A549 treated with AZD9567 at 1 μM for 4 hours (cell line): ENCODE data around the gene SLCO1A2. TPM values are rescaled to one million over a fixed set of nuclear protein-coding genes. Genes with fewer than 3 reads are reported as not detected.

Source experiments
- total RNA-seq: library from RNA; stranded (reverse); fragments of 200-300 nt; extraction: Qiagen RNA extraction; gene quantifications from 5 replicates; pipeline ENCODE4 v1.2.3, GENCODE V29; 2022; ENCODE audit not compliant: insufficient read depth

SLCO1A2 gene, protein sequence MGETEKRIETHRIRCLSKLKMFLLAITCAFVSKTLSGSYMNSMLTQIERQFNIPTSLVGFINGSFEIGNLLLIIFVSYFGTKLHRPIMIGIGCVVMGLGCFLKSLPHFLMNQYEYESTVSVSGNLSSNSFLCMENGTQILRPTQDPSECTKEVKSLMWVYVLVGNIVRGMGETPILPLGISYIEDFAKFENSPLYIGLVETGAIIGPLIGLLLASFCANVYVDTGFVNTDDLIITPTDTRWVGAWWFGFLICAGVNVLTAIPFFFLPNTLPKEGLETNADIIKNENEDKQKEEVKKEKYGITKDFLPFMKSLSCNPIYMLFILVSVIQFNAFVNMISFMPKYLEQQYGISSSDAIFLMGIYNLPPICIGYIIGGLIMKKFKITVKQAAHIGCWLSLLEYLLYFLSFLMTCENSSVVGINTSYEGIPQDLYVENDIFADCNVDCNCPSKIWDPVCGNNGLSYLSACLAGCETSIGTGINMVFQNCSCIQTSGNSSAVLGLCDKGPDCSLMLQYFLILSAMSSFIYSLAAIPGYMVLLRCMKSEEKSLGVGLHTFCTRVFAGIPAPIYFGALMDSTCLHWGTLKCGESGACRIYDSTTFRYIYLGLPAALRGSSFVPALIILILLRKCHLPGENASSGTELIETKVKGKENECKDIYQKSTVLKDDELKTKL
- 0.06 to 0.17 TPM in 2 of 5 replicates, not detected in the others for total RNA-seq

DNA sequence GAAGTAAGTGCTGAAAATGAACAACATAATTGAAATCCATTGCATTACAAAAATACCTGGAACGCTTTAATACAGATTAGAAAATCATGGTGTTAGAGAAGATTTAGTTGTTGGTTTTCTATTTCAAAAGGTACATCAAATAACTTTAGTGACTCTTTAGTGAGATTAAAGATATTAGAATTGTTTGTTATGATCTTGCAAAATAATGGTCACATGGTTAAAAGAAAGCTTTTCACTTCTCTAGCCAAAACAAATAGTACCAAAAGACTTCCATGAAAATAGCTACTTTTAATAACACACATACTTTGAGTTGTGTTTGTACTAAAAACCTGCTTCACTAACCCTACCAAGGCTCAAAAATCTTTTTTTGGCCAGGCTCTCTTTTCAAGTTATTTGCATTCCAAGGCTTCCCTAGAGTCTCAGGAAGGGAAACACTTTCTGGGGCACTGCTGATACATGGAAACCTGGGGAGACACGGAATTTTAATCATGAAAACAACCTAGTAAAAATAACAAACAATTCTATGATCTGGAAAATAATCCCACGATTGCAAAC is at the start of gene SLCO1A2:
SLCO1A2 (minus strand) TSS at position 147 of the 555 bp plus-strand sequence. CDS start 270 bp downstream, outside the sequence.

DNA sequence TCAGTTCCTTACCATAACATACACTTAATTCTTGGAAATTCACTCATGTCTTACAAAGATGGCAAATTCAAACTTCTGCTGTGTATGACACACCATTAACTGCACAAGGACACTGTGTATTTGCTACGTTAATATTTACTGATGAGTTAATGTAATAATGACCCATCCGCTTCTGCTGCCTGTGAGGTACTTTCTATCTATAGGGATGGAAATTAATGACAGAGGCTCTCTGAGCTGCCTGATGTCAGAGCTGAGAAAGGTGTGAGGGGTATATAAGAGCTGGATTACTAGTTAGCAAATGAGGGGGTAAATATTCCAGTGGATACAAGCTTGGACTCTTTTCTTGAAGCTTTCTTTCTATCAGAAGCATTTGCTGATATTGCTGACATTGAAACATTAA is 37.9 kb upstream of the SLCO1A2 start, which contains the start of gene IAPP:
IAPP (plus strand) TSS at position 301 of the 400 bp plus-strand sequence. CDS start 450 bp downstream, outside the sequence.

Other genes starting within 250 kb of the SLCO1A2 start
- gene SLCO1B1, start 203.7 kb downstream of the SLCO1A2 start, total RNA-seq = 0.24 to 0.40 TPM (median 0.35 TPM) in 4 of 5 replicates, not detected in the other
- not detected in 5 replicates for gene IAPP, start 38.0 kb upstream of the SLCO1A2 start, total RNA-seq
- gene PYROXD1, start 102.7 kb upstream of the SLCO1A2 start, total RNA-seq = 5.2 to 7.4 TPM (median 6.1 TPM) in 5 replicates
- 49.9 to 71.9 TPM (median 64.6 TPM) in 5 replicates for gene RECQL, start 166.7 kb upstream of the SLCO1A2 start, total RNA-seq
- 87.5 to 137 TPM (median 97.0 TPM) in 5 replicates for gene GOLT1B, start 166.9 kb upstream of the SLCO1A2 start, total RNA-seq
- gene SPX, start 191.4 kb upstream of the SLCO1A2 start, total RNA-seq = 2.6 to 4.8 TPM (median 3.2 TPM) in 5 replicates